ES-I3 (cell line): ENCODE results near the gene ABHD6.

ENCODE experiments used
- H3K36me3 ChIP-seq: 2 replicates; pipeline ENCODE4 v1.6.1; 2013; ENCODE audit warnings: mild to moderate bottlenecking, low read length, control low read depth, moderate library complexity; ENCODE audit not compliant: insufficient read depth
- H3K4me1 ChIP-seq: 2 replicates; pipeline ENCODE4 v1.6.1; 2013; ENCODE audit warnings: mild to moderate bottlenecking, control low read depth, low read length; ENCODE audit not compliant: insufficient read depth
- H3K9ac ChIP-seq: 2 replicates; pipeline ENCODE4 v1.6.1; 2013; ENCODE audit warnings: low read depth, mild to moderate bottlenecking, low read length, moderate library complexity
- H3K9me3 ChIP-seq: 2 replicates; pipeline ENCODE4 v1.6.1; 2013; ENCODE audit warnings: mild to moderate bottlenecking, low read length, moderate library complexity; ENCODE audit not compliant: control insufficient read depth, insufficient read depth

ABHD6 gene

DNA sequence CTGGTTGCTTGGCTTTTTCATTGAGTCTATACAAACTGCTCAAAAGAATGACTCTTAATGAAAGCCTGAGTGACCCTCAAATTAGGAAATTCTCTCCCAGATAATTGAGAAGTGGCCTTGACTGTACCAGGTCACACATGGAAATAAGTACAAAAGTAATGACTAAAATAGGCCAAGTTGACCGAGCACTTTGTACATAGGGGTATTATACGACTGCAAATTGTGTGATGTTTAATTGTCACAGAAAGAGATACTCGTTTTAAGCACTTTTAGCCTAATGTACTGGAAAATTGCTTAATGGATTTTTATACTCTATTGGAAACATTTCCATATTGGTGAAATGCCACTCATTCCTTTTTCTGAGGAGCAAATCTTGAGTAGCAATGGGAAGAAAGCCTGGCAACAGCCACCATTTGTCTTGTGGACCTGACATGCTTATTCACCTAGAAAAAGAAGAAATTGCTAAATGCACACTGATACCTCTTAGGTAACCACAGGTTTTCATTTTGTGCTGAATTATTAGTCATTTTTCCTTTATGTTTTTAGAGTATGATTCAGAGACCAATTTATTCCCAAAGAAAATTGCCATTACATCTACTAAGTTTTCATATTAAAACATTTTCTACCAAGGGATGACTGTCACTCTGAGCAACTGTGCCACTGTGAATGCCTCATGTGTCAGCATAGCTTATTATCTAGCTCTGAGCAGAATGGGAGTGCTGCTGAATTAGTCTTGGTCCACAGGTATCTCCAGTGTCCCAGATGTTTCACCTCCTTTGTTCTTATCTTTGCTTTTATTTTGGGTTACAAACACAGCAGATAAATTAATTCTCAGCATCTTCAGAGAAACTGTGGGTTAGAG is 86.2 kb downstream of the ABHD6 start:
- Histone ChIP-seq H3K9me3 (no peaks in the 10 kb centered on the region), H3K9ac (no peak overlapping the region), H3K4me1 (peaks cover 15% of the 10 kb centered on the region), H3K36me3 (peaks cover 4% of the 10 kb centered on the region; the same call in 1 of the 2 replicates)

DNA sequence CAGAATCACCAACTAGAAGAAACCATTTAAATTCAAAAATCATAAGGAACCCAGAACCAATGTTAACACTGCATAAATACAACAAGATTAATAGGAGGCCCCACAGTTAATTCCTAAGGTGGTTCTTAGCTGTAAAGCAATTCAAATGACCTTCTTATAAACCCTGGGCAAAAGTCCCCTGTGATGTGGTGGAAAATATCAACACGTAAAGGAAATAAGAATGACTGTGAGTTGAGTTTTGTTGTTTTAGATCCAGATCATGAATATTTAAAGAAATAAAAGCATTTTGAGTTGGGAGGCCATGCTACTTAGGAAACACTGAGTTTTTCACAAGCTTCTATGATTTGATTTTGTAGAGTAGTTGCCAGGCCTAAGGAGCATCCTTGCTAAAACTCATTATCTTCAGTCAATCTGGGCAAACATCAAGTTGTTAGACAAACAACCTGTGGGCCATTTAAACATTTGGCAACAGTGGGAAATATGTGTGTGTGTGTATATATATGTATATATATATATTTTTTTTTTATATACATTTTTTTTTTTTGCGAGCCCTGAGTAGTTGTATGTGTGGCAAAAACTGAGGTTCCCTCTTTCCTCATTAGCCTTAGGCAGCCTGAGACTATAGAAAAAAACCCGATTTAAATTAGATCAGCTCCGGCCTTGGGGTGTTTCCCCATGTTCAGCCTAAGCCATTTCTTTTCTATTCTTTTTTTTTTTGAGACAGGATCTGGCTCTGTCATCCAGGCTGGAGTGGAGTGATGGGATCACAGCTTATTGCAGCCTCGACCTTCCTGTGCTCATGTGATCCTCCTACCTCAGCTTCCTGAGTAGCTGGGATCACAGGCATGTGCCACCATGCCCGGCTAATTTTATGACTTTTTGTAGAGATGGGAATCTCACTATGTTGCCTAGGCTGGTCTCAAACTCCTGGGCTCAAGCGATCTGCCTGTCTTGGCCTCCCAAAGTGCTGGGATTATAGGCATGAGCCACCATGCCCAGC is 87.1 kb downstream of the ABHD6 start:
- no peak overlapping the region; the same call in 1 of the 2 replicates for H3K9ac ChIP-seq

DNA sequence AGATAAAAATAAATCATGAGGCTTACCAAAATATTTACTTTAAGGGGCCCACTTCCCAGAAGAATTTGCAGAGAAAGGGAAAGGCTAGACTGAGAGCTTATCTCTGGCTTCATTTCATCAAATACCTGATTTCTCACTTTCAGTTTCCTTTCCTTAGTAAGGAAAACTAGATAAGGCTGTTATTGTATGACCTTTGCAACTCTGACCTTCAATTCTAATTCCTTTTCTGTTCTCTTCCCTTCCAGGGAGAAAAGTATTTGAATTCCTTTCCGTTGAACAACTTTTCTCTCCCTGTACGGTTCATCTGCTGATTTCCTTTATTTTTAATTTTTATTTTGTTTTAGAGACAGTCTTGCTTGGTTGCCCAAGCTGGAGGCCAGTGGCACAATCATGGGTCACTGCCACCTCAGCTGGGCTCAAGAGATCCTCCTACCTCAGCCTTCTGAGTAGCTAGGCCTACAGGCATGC is 88.0 kb downstream of the ABHD6 start:
- Histone ChIP-seq H3K36me3 (no peaks in the 10 kb centered on the region), H3K4me1 (peaks cover 15% of the 10 kb centered on the region), H3K9ac (no peak overlapping the region), H3K9me3 (no peaks in the 10 kb centered on the region)

More for the DNA sequence above, 87.1 kb downstream of the ABHD6 start:
- Histone ChIP-seq H3K36me3 (no peaks in the 10 kb centered on the region), H3K9me3 (no peaks in the 10 kb centered on the region), H3K4me1 (peaks cover 15% of the 10 kb centered on the region)

DNA sequence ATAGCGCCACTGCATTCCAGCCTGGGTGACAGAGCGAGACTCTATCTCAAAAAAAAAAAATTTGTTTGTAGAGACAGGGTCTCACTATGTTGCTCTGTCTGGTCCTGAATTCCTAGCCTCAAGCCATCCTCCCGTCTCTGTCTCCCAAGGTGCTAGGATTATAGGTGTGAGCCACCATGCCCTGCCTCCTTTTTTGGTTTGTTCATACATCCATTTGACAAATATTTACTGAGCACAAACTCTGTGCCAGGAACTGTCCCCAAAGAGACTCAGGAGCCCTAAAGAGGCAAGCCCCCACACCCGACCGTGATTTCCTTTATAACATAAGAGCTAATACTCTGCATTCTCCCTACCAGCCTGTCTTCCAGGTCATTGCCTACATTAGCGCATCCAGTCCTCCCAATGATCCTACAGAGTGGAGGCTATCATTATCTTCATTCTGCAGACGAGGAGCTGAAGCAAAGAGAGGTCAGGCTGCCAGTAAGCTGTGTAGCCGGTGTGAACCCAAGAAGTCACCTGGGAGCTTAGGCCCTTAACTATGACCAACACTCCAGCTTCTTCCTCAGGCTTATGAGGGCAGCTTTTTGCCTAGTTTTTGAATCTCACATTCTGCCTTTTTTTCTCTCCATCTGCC is 88.8 kb downstream of the ABHD6 start:
- no peak overlapping the region for H3K9ac ChIP-seq
- peaks cover 11% of the 10 kb centered on the region for H3K4me1 ChIP-seq
- H3K36me3 ChIP-seq, result no peaks in the 10 kb centered on the region
- no peaks in the 10 kb centered on the region for H3K9me3 ChIP-seq

DNA sequence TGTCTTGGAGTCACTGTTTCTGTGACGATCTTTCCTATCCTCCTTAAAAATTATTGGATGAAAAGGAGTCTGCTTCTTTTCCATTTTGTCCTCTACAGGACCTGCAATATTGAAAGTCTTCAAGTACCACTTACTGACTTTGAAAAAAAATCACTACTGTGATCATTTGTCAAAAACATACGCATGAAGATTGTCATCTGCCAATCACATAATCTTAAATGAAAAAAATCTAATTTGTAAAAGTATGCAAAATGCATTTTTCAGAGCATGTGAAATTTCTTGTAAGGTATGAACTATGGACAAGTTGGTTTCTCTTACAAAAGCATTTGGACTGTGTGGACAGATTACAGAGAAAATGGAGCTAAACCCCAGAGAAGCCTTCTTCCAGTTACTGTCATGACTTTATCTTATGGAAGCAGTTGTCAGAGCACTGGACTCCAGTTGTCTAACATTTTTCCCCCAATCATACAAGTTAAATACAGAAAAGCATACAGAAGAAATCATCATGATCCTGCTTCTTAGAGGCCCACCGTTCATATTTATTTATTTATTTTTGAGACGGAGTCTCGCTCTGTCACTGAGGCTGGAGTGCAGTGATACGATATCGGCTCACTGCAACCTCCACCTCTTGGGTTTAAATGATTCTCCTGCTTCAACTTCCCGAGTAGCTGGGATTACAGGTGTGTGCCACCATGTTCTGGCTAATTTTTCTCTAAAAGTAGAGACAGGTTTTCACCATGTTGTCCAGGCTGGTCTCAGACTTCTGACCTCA is 91.7 kb downstream of the ABHD6 start:
- Histone ChIP-seq H3K9ac (no peak overlapping the region), H3K4me1 (no peaks in the 10 kb centered on the region; the same call in 1 of the 2 replicates), H3K36me3 (no peaks in the 10 kb centered on the region), H3K9me3 (no peaks in the 10 kb centered on the region)

DNA sequence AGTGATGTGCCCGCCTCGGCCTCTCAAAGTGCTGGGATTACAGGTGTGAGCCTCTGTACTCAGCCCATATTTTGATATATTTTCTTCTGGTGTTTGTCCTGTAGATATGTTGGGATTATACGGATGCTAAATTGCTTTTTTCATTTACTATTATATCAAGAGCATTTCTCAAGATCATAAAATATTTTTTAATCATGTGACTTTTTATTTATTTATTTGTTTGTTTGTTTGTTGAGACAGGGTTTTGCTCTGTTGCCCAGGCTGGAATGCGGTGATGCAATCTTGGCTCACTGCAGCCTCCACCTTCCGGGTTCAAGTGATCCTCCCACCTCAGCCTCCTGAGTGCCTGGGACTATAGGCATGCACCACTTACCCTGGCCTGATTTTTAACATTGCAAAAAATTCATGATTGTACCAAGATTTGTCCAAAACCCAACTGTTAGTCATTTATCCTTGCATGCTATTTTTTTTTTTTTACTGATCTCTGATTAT is 92.4 kb downstream of the ABHD6 start:
- Histone ChIP-seq H3K36me3 (no peaks in the 10 kb centered on the region), H3K4me1 (peaks cover 1% of the 10 kb centered on the region), H3K9ac (no peak overlapping the region), H3K9me3 (no peaks in the 10 kb centered on the region)

DNA sequence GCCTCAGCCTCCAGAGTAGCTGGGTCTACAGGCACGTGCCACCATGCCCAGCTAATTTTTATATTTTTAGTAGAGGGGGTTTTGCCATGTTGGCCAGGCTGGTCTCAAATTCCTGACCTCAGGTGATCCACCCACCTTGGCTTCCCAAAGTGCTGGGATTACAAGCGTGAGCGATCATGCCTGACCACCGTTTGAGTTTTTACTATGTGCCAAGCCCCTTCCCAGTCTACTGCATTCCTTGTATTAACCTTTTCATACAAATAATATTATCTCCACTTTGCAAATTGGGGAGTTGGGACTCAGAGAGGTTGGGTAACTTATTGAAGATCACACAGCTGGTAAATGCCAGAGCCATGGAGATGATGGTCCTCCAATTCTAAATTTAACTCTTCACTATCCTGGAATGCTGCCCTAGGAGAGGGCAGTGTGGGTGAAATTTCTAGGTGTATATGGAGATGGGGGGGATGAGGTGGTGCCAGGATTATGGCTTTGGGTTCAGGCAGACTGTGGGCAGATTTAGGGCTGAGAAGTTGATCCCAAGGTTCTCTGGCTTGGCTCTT is 94.1 kb downstream of the ABHD6 start:
- peaks cover 8% of the 10 kb centered on the region for H3K4me1 ChIP-seq
- H3K9me3 ChIP-seq, result no peaks in the 10 kb centered on the region
- no peak overlapping the region for H3K9ac ChIP-seq
- H3K36me3 ChIP-seq, result no peaks in the 10 kb centered on the region

DNA sequence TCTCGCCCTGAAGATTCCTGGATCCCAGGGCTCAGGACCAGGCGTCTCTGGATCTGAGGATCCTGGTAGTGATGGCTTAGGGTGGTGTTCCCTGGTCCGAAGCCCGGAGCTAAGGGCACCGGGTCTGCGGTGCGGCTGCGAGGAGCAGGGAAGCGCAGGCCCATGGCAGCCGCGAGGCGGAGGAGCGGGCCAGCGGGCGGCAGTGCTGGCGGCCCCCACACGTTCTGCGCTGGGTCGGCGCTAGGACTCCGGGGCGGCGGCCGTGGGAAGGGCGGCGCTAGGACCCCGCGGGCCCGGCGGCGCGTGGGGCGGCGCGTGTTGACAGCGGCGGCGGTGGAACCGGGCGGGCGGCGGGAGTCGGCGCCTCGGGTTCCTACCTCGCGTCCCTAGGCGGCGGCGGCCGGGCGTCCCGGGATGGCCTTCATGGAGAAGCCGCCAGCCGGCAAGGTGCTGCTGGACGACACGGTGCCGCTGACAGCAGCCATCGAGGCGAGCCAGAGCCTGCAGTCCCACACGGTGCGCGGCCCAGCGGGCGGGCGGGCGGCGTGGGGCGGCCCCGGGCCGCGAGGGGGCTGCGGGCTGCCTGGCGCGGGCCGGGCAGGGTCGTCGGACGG is 95.1 kb downstream of the ABHD6 start, which contains the start of gene PXK:
TSS of gene PXK (plus strand) at position 318 of the 614 bp plus-strand sequence. CDS start at position 415, 97 bp downstream.
- H3K36me3 ChIP-seq, result no peaks in the 10 kb centered on the region
- peak within 1 kb of the TSS; percentile 71 for H3K9ac ChIP-seq
- no peaks in the 10 kb centered on the region for H3K9me3 ChIP-seq
- peaks cover 8% of the 10 kb centered on the region for H3K4me1 ChIP-seq

DNA sequence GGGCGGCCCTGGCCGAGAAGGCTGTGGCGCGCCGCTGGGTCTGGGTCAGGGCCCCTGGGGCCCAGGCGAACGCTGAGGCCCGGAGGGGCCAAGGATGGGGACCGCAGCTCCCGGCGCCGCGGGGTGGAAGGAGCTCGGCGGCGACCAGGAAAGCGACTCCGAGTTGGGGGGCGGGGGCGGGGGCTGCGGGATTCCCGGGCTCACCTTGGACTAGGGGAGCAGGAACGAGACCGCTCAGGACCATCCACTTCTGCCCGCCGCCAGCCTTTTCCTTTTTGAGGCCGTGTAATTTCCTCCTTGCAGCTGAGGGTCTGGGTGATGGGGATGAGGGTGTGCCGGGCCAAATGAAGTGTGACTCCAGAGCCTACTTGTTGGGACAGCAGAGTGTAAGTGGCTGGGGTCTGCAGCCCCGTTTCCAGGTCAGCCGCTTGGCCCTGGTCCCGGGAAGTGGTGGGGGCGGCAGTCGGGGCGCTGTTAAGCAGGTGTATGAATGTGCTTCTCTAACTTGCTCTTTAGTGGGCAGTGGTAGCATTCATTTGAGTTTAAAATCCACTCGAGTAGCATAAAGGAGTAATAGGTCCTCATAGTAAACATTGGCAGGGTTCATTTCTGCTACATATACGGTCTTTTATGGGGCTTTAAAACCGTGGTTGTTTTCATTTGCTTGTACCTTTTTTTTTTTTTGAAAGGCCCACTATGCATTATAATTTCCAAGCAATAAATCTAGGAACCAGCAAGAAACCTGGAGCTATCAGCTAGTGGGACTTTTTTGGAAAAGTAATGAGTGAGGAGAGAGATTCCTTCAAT is 95.8 kb downstream of the ABHD6 start:
- no peaks in the 10 kb centered on the region for H3K9me3 ChIP-seq
- no peaks in the 10 kb centered on the region for H3K36me3 ChIP-seq
- H3K4me1 ChIP-seq, result peaks cover 8% of the 10 kb centered on the region
- peak overlapping the region; percentile 71; the same call in 1 of the 2 replicates for H3K9ac ChIP-seq

DNA sequence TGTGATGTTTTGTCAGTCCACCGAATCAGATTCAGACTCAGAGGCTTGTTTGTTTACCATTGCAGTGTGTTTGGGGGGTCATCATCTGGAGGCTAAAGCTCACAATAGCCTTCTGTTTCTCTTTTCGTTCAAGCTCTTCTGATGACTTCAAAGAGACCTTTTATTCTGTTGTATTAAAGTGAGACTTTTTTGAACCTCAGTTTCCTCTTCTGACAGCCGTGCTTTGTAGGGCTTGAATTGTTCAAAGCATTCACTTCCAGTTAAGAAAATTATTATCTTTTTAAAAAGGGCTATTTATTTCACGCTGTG is 96.4 kb downstream of the ABHD6 start:
- peaks cover 8% of the 10 kb centered on the region for H3K4me1 ChIP-seq
- H3K36me3 ChIP-seq, result no peaks in the 10 kb centered on the region
- H3K9ac ChIP-seq, result peak overlapping the region; percentile 71; the same call in 1 of the 2 replicates
- no peaks in the 10 kb centered on the region for H3K9me3 ChIP-seq

DNA sequence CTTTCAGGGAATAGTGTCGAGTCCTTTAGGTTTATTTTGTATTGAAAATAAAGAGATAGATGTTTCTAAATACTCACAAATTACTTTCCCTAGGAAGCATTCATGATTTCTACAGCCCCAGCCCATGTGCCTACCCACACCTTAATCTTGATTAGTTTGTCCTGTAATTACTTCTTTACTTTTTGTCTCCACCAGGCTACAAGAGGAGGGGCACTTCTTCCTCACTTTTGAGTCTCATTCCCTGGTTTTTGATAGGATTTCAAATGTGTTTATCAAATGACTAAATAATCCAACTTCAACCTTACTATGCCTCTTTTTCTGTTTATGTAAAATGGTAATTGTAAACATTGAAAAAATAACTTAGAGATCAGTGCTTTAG is 96.9 kb downstream of the ABHD6 start:
- Histone ChIP-seq H3K36me3 (no peaks in the 10 kb centered on the region), H3K9ac (no peak overlapping the region), H3K4me1 (peaks cover 8% of the 10 kb centered on the region), H3K9me3 (no peaks in the 10 kb centered on the region)

DNA sequence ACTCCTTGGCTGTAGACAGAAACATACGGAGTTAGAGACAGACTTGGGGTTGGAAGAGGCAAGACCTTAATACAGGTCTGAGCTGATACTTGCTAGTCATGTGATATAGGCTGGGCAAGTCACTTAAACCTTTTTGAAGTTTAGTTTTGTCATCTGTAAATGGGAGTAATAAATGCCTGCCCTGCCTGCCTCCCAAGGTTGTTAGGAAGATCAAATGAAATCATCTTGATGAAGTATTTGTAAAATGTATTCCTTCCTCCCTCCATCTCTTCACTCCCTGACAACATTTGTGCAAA is 98.0 kb downstream of the ABHD6 start:
- H3K4me1 ChIP-seq, result peaks cover 8% of the 10 kb centered on the region
- H3K36me3 ChIP-seq, result no peaks in the 10 kb centered on the region
- H3K9me3 ChIP-seq, result no peaks in the 10 kb centered on the region
- no peak overlapping the region for H3K9ac ChIP-seq
